ENCODE data around the gene SKP2.
"Not testable (repeated sequence)": the region's sequence is repeated elsewhere in the genome, so short reads cannot be mapped to it uniquely, and the experiment has no call there.

The SKP2 gene

GRCh38 chr5:36179950-36180349 lies 28.0 kb downstream of the SKP2 start:
- no peak for TF ChIP-seq CTCF (IDR thresholded peaks at IDR 0.05; ENCODE audit: low read depth, low read length)
- DNase-seq (ENCODE audit: extremely low read depth, low read depth) = no peak

- TF ChIP-seq CTCF (IDR thresholded peaks at IDR 0.05; ENCODE audit: low read depth, low read length) = no peak
- no peak for DNase-seq (ENCODE audit: extremely low read depth, low read depth)
Observed at GRCh38 chr5:36180556-36181350, 28.8 kb downstream of the SKP2 start.

- DNase-seq (ENCODE audit: extremely low read depth, low read depth) = no peak
- TF ChIP-seq CTCF (IDR thresholded peaks at IDR 0.05; ENCODE audit: low read depth, low read length) = no peak
Observed at GRCh38 chr5:36181774-36182173, 29.9 kb downstream of the SKP2 start.

GRCh38 chr5:36184408-36184807 lies 32.5 kb downstream of the SKP2 start:
- DNase-seq (ENCODE audit: extremely low read depth, low read depth) = not testable (repeated sequence)

- no peak for TF ChIP-seq CTCF (IDR thresholded peaks at IDR 0.05; ENCODE audit: low read depth, low read length)
- no peak for DNase-seq (ENCODE audit: extremely low read depth, low read depth)
Observed at GRCh38 chr5:36193746-36194145, 41.8 kb downstream of the SKP2 start.

- no peak for DNase-seq (ENCODE audit: extremely low read depth, low read depth)
- no peak for TF ChIP-seq CTCF (IDR thresholded peaks at IDR 0.05; ENCODE audit: low read depth, low read length)
Observed at GRCh38 chr5:36198281-36198680, 46.4 kb downstream of the SKP2 start.

- DNase-seq (ENCODE audit: extremely low read depth, low read depth) = not testable (repeated sequence)
Observed at GRCh38 chr5:36198783-36199182, 46.9 kb downstream of the SKP2 start.

GRCh38 chr5:36199620-36200019 lies 47.7 kb downstream of the SKP2 start:
- no peak for DNase-seq (ENCODE audit: extremely low read depth, low read depth)
- no peak for TF ChIP-seq CTCF (IDR thresholded peaks at IDR 0.05; ENCODE audit: low read depth, low read length)
